ENCODE data around the gene P4HA2. TPM values are rescaled to one million over a fixed set of nuclear protein-coding genes. Genes with fewer than 3 reads are reported as not detected.

Gene P4HA2
- total RNA-seq, 2 experiments from 2014 or later: 17.3 to 18.6 TPM

DNA sequence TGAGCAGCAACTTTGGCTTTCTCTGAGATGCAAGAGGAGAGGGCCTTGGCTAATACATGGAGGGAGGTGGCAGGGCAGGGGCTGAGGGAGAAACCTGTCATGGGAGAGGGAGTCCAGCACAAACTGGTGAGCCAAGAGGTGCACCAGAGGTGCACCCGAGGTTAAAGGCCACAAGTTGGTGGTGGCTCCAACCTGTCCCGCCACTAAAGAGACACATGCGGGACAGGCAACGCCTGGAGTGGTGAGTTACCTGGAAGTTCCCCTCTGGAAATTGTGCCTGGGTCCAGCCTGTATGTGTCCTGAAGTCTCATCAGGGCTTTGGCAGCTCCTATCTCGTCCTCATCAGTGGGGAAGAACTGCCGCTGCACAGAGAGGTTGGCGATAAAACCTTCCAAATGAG is 14.0 kb downstream of the P4HA2 start:
- Mint-ChIP-seq H3K27ac (no peak overlapping the region), H3K36me3 (ENCODE audit: low read depth) (no peaks in the 10 kb centered on the region)
- CTCF ChIA-PET: interaction anchor here (1.5 kb wide), 1 partner anchor 23 kb away, joined by 5 read pairs; no protein-coding TSS in a partner anchor

GRCh38 chr5:132211787-132212186 is 15.9 kb downstream of the P4HA2 start:
- Mint-ChIP-seq H3K36me3 (ENCODE audit: low read depth) (no peaks in the 10 kb centered on the region), H3K4me3 (no peak overlapping the region), H3K9me3 (no peaks in the 10 kb centered on the region), H3K27me3 (no peaks in the 10 kb centered on the region), H3K27ac (no peak overlapping the region), H3K4me1 (ENCODE audit: low read depth) (no peaks in the 10 kb centered on the region)
- CTCF ChIA-PET: interaction anchor here (0.8 to 1.2 kb wide), 4 partner anchors 11 to 62 kb away, joined by 3 read pairs; no protein-coding TSS in a partner anchor
- DNase-seq (no peak), ATAC-seq (no peak)
- intact Hi-C loops (cut with micrococcal nuclease): no loop called here
- TF ChIP-seq, protein P1, sequence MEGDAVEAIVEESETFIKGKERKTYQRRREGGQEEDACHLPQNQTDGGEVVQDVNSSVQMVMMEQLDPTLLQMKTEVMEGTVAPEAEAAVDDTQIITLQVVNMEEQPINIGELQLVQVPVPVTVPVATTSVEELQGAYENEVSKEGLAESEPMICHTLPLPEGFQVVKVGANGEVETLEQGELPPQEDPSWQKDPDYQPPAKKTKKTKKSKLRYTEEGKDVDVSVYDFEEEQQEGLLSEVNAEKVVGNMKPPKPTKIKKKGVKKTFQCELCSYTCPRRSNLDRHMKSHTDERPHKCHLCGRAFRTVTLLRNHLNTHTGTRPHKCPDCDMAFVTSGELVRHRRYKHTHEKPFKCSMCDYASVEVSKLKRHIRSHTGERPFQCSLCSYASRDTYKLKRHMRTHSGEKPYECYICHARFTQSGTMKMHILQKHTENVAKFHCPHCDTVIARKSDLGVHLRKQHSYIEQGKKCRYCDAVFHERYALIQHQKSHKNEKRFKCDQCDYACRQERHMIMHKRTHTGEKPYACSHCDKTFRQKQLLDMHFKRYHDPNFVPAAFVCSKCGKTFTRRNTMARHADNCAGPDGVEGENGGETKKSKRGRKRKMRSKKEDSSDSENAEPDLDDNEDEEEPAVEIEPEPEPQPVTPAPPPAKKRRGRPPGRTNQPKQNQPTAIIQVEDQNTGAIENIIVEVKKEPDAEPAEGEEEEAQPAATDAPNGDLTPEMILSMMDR (IDR thresholded peaks at IDR 0.05): no peak
- POLR2A ChIA-PET: interaction anchor here (1.0 kb wide), 1 partner anchor 14 kb away, joined by 3 read pairs; no protein-coding TSS in a partner anchor

More for the DNA sequence above, 14.0 kb downstream of the P4HA2 start:
- Mint-ChIP-seq H3K4me1 (ENCODE audit: low read depth) (no peaks in the 10 kb centered on the region), H3K4me3 (no peak overlapping the region), H3K9me3 (no peaks in the 10 kb centered on the region), H3K27me3 (no peaks in the 10 kb centered on the region)
- ATAC-seq (no peak), DNase-seq (no peak)
- intact Hi-C loops (cut with micrococcal nuclease): no loop called here
- POLR2A ChIA-PET: no interaction called here
- TF ChIP-seq, protein P1 (IDR thresholded peaks at IDR 0.05): no peak

GRCh38 chr5:132210944-132211343 is 16.7 kb downstream of the P4HA2 start:
- ATAC-seq: no peak
- Mint-ChIP-seq H3K4me3 (no peak overlapping the region), H3K36me3 (ENCODE audit: low read depth) (no peaks in the 10 kb centered on the region), H3K27ac (no peak overlapping the region), H3K9me3 (no peaks in the 10 kb centered on the region), H3K27me3 (no peaks in the 10 kb centered on the region), H3K4me1 (ENCODE audit: low read depth) (no peaks in the 10 kb centered on the region)
- ChIA-PET POLR2A (interaction anchor here (1.0 kb wide), 1 partner anchor 13 kb away, joined by 3 read pairs; no protein-coding TSS in a partner anchor), CTCF (interaction anchor here (1.0 to 1.7 kb wide), 3 partner anchors 21 to 148 kb away, joined by 3 to 6 read pairs (median 4); no protein-coding TSS in a partner anchor)
- TF ChIP-seq, protein P1 (IDR thresholded peaks at IDR 0.05): no peak
- DNase-seq: no peak
- intact Hi-C loops (cut with micrococcal nuclease): no loop called here

- Mint-ChIP-seq H3K4me1 (ENCODE audit: low read depth) (no peaks in the 10 kb centered on the region), H3K27ac (no peak overlapping the region), H3K4me3 (no peak overlapping the region), H3K36me3 (ENCODE audit: low read depth) (no peaks in the 10 kb centered on the region), H3K27me3 (no peaks in the 10 kb centered on the region), H3K9me3 (no peaks in the 10 kb centered on the region)
- intact Hi-C loops (cut with micrococcal nuclease): no loop called here
- POLR2A ChIA-PET: no interaction called here
- CTCF ChIA-PET: interaction anchor here (1.0 to 1.7 kb wide), 3 partner anchors 20 to 147 kb away, joined by 3 to 6 read pairs (median 4); no protein-coding TSS in a partner anchor
- ATAC-seq (no peak), DNase-seq (no peak)
- TF ChIP-seq, protein P1 (IDR thresholded peaks at IDR 0.05): no peak
Observed at GRCh38 chr5:132209901-132210545, 17.6 kb downstream of the P4HA2 start.

GRCh38 chr5:132209131-132209530 is 18.5 kb downstream of the P4HA2 start:
- Mint-ChIP-seq H3K27ac (no peak overlapping the region), H3K4me1 (ENCODE audit: low read depth) (no peaks in the 10 kb centered on the region), H3K27me3 (no peaks in the 10 kb centered on the region), H3K9me3 (no peaks in the 10 kb centered on the region), H3K4me3 (no peak overlapping the region), H3K36me3 (ENCODE audit: low read depth) (no peaks in the 10 kb centered on the region)
- no peak for DNase-seq
- intact Hi-C loops (cut with micrococcal nuclease): no loop called here
- ChIA-PET POLR2A (no interaction called here), CTCF (interaction anchor here (1.5 to 2.6 kb wide), 2 partner anchors 9 to 29 kb away, joined by 4 to 7 read pairs; no protein-coding TSS in a partner anchor)
- ATAC-seq: no peak
- TF ChIP-seq, protein P1 (IDR thresholded peaks at IDR 0.05): no peak
